ENCODE results near the gene BNIPL. TPM values are rescaled to one million over a fixed set of nuclear protein-coding genes. Genes with fewer than 3 reads are reported as not detected.

BNIPL gene
- total and polyA plus RNA-seq, 2 of the 13 experiments (the other 11 are each of a cell fraction or from before 2014, with no cell fraction given): 0.40 to 1.1 TPM

GRCh38 chr1:151008244-151009205 is 27.9 kb upstream of the BNIPL start, which contains the start of gene PRUNE1 (continued):
- TF ChIP-seq ZNF205 (CRISPR knock-in tag; IDR thresholded peaks at IDR 0.05) (no peak), REST (IDR thresholded peaks at IDR 0.05; ENCODE audit: borderline replicate concordance in 1 of 2, low read depth in 1 of 2, low read length in 2 of 2) (no peak), ZMYM2 (CRISPR knock-in tag; IDR thresholded peaks at IDR 0.05) (peak; percentile 96), MYC (CRISPR knock-in tag; IDR thresholded peaks at IDR 0.05; ENCODE audit: borderline replicate concordance) (peak; percentile 76; the same call in 1 of the 2 replicates), PHF21A (CRISPR knock-in tag; IDR thresholded peaks at IDR 0.05) (no peak), FOXK2 (IDR thresholded peaks at IDR 0.05) (no peak), ZBTB46 (CRISPR knock-in tag; IDR thresholded peaks at IDR 0.05; ENCODE audit: borderline replicate concordance) (no peak), ZFP82 (CRISPR knock-in tag; IDR thresholded peaks at IDR 0.05; ENCODE audit: borderline replicate concordance) (no peak), HNRNPL (IDR thresholded peaks at IDR 0.05; ENCODE audit: low read depth, low read length) (no peak), ZBTB3 (CRISPR knock-in tag; IDR thresholded peaks at IDR 0.05; ENCODE audit: borderline replicate concordance, low read depth) (no peak), ZNF414 (CRISPR knock-in tag; IDR thresholded peaks at IDR 0.05) (no peak; the same call in 1 of the 2 replicates), FOXO4 (CRISPR knock-in tag; conservative IDR thresholded peaks at IDR 0.05) (no peak), RNF2 (conservative IDR thresholded peaks at IDR 0.05; ENCODE audit: low read depth) (no peak), PAF1 (CRISPR knock-in tag; IDR thresholded peaks at IDR 0.05) (no peak), ZNF562 (CRISPR knock-in tag; IDR thresholded peaks at IDR 0.05; ENCODE audit: borderline replicate concordance) (no peak), EED (CRISPR knock-in tag; IDR thresholded peaks at IDR 0.05) (peak; percentile 87; the same call in 1 of the 2 replicates), DMAP1 (CRISPR knock-in tag; IDR thresholded peaks at IDR 0.05) (no peak), CBX1 (IDR thresholded peaks at IDR 0.05; ENCODE audit: low read depth) (no peak), FOSL1 (CRISPR knock-in tag; IDR thresholded peaks at IDR 0.05; ENCODE audit: borderline replicate concordance) (0 out of 2 replicates have a peak, but pooled peaks have one; percentile 14), ZBTB21 (CRISPR knock-in tag; IDR thresholded peaks at IDR 0.05) (no peak), ZNF83 (CRISPR knock-in tag; IDR thresholded peaks at IDR 0.05; ENCODE audit: borderline replicate concordance) (no peak)
